GM23338 (cell line): ENCODE data around the gene FAM9C. TPM values are rescaled to one million over a fixed set of nuclear protein-coding genes. Genes with fewer than 3 reads are reported as not detected.

Experiments
- ATAC-seq: fragments of 200-7000 bp; cut with Tn5 transposase; 3 replicates; pipeline ENCODE4 v1.9.1; 2020
- DNase-seq: peaks from one replicate; pipeline ENCODE4 v3.0.0-alpha.2; 2015; ENCODE audit warnings: low spot score
- H2AFZ ChIP-seq: fragments of 200-600 bp; sonication (generic); 2 replicates; pipeline ENCODE4 v1.8.0; 2016; ENCODE audit warnings: antibody characterized with exemption, mild to moderate bottlenecking, moderate library complexity
- H3F3A ChIP-seq: fragments of 200-600 bp; sonication (generic); replicated peaks from 2 replicates; pipeline ENCODE4 v1.8.0; 2017; ENCODE audit warnings: antibody characterized with exemption, mixed run types, low read depth
- H3K27ac ChIP-seq: fragments of 200-600 bp; sonication (generic); 2 replicates; pipeline ENCODE4 v1.6.1; 2016; ENCODE audit warnings: low read depth
- H3K27me3 ChIP-seq: fragments of 200-600 bp; sonication (generic); 2 replicates; pipeline ENCODE4 v1.8.0; 2016; ENCODE audit warnings: mild to moderate bottlenecking, mixed run types, moderate library complexity; ENCODE audit not compliant: insufficient read depth
- H3K36me3 ChIP-seq: fragments of 200-600 bp; sonication (generic); 2 replicates; pipeline ENCODE4 v1.8.0; 2016; ENCODE audit warnings: mild to moderate bottlenecking; ENCODE audit not compliant: insufficient read depth
- H3K4me1 ChIP-seq: fragments of 200-600 bp; sonication (generic); 2 replicates; pipeline ENCODE4 v1.8.0; 2016; ENCODE audit warnings: mild to moderate bottlenecking, moderate library complexity; ENCODE audit not compliant: insufficient read depth
- H3K4me2 ChIP-seq: fragments of 200-600 bp; sonication (generic); 2 replicates; pipeline ENCODE4 v1.7.1; 2017; ENCODE audit warnings: mixed run types
- H3K4me3 ChIP-seq: fragments of 200-600 bp; sonication (generic); 2 replicates; pipeline ENCODE4 v1.6.1; 2016; ENCODE audit warnings: mixed run types
- H3K79me2 ChIP-seq: fragments of 200-600 bp; sonication (generic); replicated peaks from 2 replicates; pipeline ENCODE4 v1.8.0; 2017; ENCODE audit warnings: mild to moderate bottlenecking; ENCODE audit not compliant: insufficient read depth
- H3K9me2 ChIP-seq: fragments of 200-600 bp; sonication (generic); 2 replicates; pipeline ENCODE4 v1.8.0; 2017; ENCODE audit not compliant: insufficient read depth
- H4K20me1 ChIP-seq: fragments of 200-600 bp; sonication (generic); replicated peaks from 2 replicates; pipeline ENCODE4 v1.8.0; 2017; ENCODE audit warnings: mild to moderate bottlenecking; ENCODE audit not compliant: insufficient read depth
- H3K27ac Mint-ChIP-seq: 2 replicates; pipeline ENCODE4 v1.8.0; 2020; ENCODE audit warnings: inconsistent platforms, mild to moderate bottlenecking, moderate library complexity, mixed read lengths
- H3K27me3 Mint-ChIP-seq: 3 replicates; pipeline ENCODE4 v1.8.0; 2022; ENCODE audit warnings: low read depth, mild to moderate bottlenecking, moderate library complexity, mixed read lengths, inconsistent platforms; ENCODE audit not compliant: insufficient read depth, poor library complexity
- H3K36me3 Mint-ChIP-seq: 3 replicates; pipeline ENCODE4 v1.8.0; 2021; ENCODE audit warnings: low read depth, mild to moderate bottlenecking, inconsistent platforms, moderate library complexity, mixed read lengths
- H3K4me1 Mint-ChIP-seq: 3 replicates; pipeline ENCODE4 v1.8.0; 2020; ENCODE audit warnings: mild to moderate bottlenecking, inconsistent platforms, mixed read lengths
- H3K4me3 Mint-ChIP-seq: 3 replicates; pipeline ENCODE4 v1.8.0; 2021; ENCODE audit warnings: moderate library complexity, mild to moderate bottlenecking, inconsistent platforms, mixed read lengths
- H3K9me3 Mint-ChIP-seq: 3 replicates; pipeline ENCODE4 v1.8.0; 2020; ENCODE audit warnings: moderate library complexity, mild to moderate bottlenecking, inconsistent platforms, mixed read lengths
- CREB1 ChIP-seq: fragments of 250-450 bp; sonication (Bioruptor Pico); IDR thresholded peaks from 2 replicates; pipeline ENCODE4 v1.5.0; 2020; ENCODE audit warnings: low read depth, mild to moderate bottlenecking, moderate library complexity
- EZH2 ChIP-seq: fragments of 200-600 bp; sonication (generic); IDR thresholded peaks from one replicate; pipeline ENCODE4 v1.8.0; 2017; ENCODE audit warnings: antibody characterized with exemption, mild to moderate bottlenecking, low read depth; ENCODE audit not compliant: unreplicated experiment
- EZH2phosphoT487 ChIP-seq: fragments of 200-600 bp; sonication (generic); IDR thresholded peaks from one replicate; pipeline ENCODE4 v1.8.1; 2018; ENCODE audit warnings: antibody characterized with exemption; ENCODE audit not compliant: unreplicated experiment
- JUNB ChIP-seq: IDR thresholded peaks from one replicate; pipeline ENCODE4 v1.6.1; 2016; ENCODE audit warnings: antibody characterized with exemption; ENCODE audit not compliant: unreplicated experiment
- NANOG ChIP-seq: IDR thresholded peaks from 2 replicates; pipeline ENCODE4 v1.6.1; 2016; ENCODE audit warnings: antibody characterized with exemption, borderline replicate concordance
- POLR2AphosphoS5 ChIP-seq: IDR thresholded peaks from 2 replicates; pipeline ENCODE4 v1.6.1; 2016; ENCODE audit warnings: antibody characterized with exemption, low read depth
- STAT1 ChIP-seq: IDR thresholded peaks from one replicate; pipeline ENCODE4 v1.6.1; 2016; ENCODE audit warnings: antibody characterized with exemption; ENCODE audit not compliant: unreplicated experiment
- ZNF114 ChIP-seq: fragments of 250-450 bp; sonication (Bioruptor Pico); IDR thresholded peaks from 2 replicates; pipeline ENCODE4 v1.5.0; 2020; ENCODE audit warnings: mild to moderate bottlenecking, moderate library complexity
- ZNF331 ChIP-seq: fragments of 250-450 bp; sonication (Bioruptor Pico); IDR thresholded peaks from 2 replicates; pipeline ENCODE4 v1.5.0; 2020; ENCODE audit warnings: low read depth, mild to moderate bottlenecking, moderate library complexity
- polyA plus RNA-seq: library from polyadenylated mRNA; unstranded; fragments of >200 nt; fragmentation: Nextera tagmentation; extraction: Ambion mirVana; gene quantifications from 2 replicates; pipeline ENCODE4 v1.2.1, GENCODE V29; 2016
- total RNA-seq: library from RNA; depleted of rRNA; stranded (reverse); fragments of >200 nt; shearing (Covaris generic); gene quantifications from 2 replicates; pipeline ENCODE4 v1.2.3, GENCODE V29; 2014
- TF ChIP-seq, protein P1 (sequence below): IDR thresholded peaks from one replicate; pipeline ENCODE4 v1.6.1; 2018; ENCODE audit warnings: antibody characterized with exemption; ENCODE audit not compliant: unreplicated experiment
- TF ChIP-seq, protein P2 (sequence below): fragments of 250-450 bp; sonication (Bioruptor Pico); IDR thresholded peaks from 2 replicates; pipeline ENCODE4 v1.5.0; 2020; ENCODE audit warnings: mild to moderate bottlenecking, moderate library complexity
- TF ChIP-seq, protein P3 (sequence below): IDR thresholded peaks from 2 replicates; pipeline ENCODE4 v1.6.1; 2016; ENCODE audit warnings: antibody characterized with exemption
- TF ChIP-seq, protein P4 (sequence below), 2 experiments: fragments of 200-600 bp in 1 of 2; sonication (generic) in 1 of 2; conservative IDR thresholded peaks; 2 replicates each; pipeline versions ENCODE4 v1.5.1 to v1.6.1; 2016 to 2017; ENCODE audit warnings: antibody characterized with exemption in 2 of 2, low read depth in 2 of 2, mild to moderate bottlenecking in 2 of 2, moderate library complexity in 1 of 2

The FAM9C gene
- total and polyA plus RNA-seq, 2 experiments from 2014 or later: 0.08 TPM; not detected in 1

DNA sequence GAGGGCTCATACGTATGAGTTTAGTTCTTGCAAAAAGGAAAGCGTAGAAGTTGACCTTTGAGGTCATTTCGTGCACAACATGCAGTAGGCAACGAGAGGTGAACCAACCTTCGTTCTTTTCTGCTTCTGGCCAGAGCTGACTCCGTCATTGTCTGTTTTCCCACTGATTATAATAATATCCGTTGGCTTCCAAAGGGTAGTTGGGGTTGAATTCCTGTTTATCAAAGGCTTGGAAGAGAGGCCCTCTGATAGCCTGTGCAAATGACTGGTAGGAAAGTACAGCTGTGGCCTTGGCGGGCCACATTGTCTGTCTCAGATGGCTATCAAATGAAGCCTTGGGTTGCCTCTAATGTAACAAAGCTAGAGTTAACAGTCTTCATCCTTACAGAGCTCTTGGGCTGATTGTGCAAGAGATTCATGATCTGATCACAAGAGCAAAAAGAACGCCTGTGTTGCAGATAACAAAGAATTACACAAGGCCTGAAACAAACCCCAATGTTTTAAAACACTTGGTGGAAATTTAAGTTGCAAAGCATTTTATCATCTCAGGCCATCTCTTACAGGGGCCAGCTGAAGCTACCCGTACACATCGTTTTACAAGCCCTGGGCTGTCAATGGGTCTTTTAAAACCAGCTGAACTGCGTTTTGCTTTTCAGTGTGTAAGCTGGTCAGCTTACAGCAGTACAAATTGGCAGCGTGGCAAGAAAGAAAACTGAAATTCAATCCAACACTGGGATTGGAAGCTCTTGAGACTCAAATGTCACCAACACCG lies 46.1 kb upstream of the FAM9C start:
- Histone ChIP-seq H3K27me3 (no peaks in the 10 kb centered on the region), H2AFZ (no peak overlapping the region), H3K9me2 (no peaks in the 10 kb centered on the region), H3K27ac (no peak overlapping the region), H3K4me3 (no peak overlapping the region), H3K79me2 (no peaks in the 10 kb centered on the region), H3K4me2 (no peak overlapping the region), H3K36me3 (no peaks in the 10 kb centered on the region), H4K20me1 (no peaks in the 10 kb centered on the region), H3K4me1 (no peaks in the 10 kb centered on the region), H3F3A (no peaks in the 10 kb centered on the region)
- Mint-ChIP-seq H3K36me3 (no peaks in the 10 kb centered on the region), H3K4me1 (no peaks in the 10 kb centered on the region), H3K27me3 (peaks cover 3% of the 10 kb centered on the region), H3K9me3 (peaks cover 2% of the 10 kb centered on the region; the same call in 2 of the 3 replicates), H3K4me3 (no peak overlapping the region), H3K27ac (no peak overlapping the region)
- DNase-seq (no peak), ATAC-seq (no peak)
- TF ChIP-seq EZH2phosphoT487 (no peak), EZH2 (no peak), POLR2AphosphoS5 (no peak), STAT1 (no peak), ZNF114 (CRISPR knock-in tag) (no peak), NANOG (no peak), CREB1 (CRISPR knock-in tag) (no peak), JUNB (no peak), ZNF331 (no peak)
- TF ChIP-seq, protein P1, sequence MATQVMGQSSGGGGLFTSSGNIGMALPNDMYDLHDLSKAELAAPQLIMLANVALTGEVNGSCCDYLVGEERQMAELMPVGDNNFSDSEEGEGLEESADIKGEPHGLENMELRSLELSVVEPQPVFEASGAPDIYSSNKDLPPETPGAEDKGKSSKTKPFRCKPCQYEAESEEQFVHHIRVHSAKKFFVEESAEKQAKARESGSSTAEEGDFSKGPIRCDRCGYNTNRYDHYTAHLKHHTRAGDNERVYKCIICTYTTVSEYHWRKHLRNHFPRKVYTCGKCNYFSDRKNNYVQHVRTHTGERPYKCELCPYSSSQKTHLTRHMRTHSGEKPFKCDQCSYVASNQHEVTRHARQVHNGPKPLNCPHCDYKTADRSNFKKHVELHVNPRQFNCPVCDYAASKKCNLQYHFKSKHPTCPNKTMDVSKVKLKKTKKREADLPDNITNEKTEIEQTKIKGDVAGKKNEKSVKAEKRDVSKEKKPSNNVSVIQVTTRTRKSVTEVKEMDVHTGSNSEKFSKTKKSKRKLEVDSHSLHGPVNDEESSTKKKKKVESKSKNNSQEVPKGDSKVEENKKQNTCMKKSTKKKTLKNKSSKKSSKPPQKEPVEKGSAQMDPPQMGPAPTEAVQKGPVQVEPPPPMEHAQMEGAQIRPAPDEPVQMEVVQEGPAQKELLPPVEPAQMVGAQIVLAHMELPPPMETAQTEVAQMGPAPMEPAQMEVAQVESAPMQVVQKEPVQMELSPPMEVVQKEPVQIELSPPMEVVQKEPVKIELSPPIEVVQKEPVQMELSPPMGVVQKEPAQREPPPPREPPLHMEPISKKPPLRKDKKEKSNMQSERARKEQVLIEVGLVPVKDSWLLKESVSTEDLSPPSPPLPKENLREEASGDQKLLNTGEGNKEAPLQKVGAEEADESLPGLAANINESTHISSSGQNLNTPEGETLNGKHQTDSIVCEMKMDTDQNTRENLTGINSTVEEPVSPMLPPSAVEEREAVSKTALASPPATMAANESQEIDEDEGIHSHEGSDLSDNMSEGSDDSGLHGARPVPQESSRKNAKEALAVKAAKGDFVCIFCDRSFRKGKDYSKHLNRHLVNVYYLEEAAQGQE: no peak
- TF ChIP-seq, protein P2, sequence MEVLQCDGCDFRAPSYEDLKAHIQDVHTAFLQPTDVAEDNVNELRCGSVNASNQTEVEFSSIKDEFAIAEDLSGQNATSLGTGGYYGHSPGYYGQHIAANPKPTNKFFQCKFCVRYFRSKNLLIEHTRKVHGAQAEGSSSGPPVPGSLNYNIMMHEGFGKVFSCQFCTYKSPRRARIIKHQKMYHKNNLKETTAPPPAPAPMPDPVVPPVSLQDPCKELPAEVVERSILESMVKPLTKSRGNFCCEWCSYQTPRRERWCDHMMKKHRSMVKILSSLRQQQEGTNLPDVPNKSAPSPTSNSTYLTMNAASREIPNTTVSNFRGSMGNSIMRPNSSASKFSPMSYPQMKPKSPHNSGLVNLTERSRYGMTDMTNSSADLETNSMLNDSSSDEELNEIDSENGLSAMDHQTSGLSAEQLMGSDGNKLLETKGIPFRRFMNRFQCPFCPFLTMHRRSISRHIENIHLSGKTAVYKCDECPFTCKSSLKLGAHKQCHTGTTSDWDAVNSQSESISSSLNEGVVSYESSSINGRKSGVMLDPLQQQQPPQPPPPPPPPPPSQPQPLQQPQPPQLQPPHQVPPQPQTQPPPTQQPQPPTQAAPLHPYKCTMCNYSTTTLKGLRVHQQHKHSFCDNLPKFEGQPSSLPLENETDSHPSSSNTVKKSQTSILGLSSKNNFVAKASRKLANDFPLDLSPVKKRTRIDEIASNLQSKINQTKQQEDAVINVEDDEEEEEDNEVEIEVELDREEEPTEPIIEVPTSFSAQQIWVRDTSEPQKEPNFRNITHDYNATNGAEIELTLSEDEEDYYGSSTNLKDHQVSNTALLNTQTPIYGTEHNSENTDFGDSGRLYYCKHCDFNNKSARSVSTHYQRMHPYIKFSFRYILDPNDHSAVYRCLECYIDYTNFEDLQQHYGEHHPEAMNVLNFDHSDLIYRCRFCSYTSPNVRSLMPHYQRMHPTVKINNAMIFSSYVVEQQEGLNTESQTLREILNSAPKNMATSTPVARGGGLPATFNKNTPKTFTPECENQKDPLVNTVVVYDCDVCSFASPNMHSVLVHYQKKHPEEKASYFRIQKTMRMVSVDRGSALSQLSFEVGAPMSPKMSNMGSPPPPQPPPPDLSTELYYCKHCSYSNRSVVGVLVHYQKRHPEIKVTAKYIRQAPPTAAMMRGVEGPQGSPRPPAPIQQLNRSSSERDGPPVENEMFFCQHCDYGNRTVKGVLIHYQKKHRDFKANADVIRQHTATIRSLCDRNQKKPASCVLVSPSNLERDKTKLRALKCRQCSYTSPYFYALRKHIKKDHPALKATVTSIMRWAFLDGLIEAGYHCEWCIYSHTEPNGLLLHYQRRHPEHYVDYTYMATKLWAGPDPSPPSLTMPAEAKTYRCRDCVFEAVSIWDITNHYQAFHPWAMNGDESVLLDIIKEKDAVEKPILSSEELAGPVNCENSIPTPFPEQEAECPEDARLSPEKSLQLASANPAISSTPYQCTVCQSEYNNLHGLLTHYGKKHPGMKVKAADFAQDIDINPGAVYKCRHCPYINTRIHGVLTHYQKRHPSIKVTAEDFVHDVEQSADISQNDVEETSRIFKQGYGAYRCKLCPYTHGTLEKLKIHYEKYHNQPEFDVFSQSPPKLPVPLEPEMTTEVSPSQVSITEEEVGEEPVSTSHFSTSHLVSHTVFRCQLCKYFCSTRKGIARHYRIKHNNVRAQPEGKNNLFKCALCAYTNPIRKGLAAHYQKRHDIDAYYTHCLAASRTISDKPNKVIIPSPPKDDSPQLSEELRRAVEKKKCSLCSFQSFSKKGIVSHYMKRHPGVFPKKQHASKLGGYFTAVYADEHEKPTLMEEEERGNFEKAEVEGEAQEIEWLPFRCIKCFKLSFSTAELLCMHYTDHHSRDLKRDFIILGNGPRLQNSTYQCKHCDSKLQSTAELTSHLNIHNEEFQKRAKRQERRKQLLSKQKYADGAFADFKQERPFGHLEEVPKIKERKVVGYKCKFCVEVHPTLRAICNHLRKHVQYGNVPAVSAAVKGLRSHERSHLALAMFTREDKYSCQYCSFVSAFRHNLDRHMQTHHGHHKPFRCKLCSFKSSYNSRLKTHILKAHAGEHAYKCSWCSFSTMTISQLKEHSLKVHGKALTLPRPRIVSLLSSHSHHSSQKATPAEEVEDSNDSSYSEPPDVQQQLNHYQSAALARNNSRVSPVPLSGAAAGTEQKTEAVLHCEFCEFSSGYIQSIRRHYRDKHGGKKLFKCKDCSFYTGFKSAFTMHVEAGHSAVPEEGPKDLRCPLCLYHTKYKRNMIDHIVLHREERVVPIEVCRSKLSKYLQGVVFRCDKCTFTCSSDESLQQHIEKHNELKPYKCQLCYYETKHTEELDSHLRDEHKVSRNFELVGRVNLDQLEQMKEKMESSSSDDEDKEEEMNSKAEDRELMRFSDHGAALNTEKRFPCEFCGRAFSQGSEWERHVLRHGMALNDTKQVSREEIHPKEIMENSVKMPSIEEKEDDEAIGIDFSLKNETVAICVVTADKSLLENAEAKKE: no peak
- TF ChIP-seq, protein P3, sequence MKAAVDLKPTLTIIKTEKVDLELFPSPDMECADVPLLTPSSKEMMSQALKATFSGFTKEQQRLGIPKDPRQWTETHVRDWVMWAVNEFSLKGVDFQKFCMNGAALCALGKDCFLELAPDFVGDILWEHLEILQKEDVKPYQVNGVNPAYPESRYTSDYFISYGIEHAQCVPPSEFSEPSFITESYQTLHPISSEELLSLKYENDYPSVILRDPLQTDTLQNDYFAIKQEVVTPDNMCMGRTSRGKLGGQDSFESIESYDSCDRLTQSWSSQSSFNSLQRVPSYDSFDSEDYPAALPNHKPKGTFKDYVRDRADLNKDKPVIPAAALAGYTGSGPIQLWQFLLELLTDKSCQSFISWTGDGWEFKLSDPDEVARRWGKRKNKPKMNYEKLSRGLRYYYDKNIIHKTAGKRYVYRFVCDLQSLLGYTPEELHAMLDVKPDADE: no peak
- TF ChIP-seq, protein P4, sequence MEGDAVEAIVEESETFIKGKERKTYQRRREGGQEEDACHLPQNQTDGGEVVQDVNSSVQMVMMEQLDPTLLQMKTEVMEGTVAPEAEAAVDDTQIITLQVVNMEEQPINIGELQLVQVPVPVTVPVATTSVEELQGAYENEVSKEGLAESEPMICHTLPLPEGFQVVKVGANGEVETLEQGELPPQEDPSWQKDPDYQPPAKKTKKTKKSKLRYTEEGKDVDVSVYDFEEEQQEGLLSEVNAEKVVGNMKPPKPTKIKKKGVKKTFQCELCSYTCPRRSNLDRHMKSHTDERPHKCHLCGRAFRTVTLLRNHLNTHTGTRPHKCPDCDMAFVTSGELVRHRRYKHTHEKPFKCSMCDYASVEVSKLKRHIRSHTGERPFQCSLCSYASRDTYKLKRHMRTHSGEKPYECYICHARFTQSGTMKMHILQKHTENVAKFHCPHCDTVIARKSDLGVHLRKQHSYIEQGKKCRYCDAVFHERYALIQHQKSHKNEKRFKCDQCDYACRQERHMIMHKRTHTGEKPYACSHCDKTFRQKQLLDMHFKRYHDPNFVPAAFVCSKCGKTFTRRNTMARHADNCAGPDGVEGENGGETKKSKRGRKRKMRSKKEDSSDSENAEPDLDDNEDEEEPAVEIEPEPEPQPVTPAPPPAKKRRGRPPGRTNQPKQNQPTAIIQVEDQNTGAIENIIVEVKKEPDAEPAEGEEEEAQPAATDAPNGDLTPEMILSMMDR (conservative IDR thresholded peaks at IDR 0.05; ENCODE audit: low read depth in 2 of 2): no peak
